ENCODE results near the gene ARAP2.

The ARAP2 gene

GRCh38 chr4:36054694-36055422 lies 189.5 kb downstream of the ARAP2 start:
- no peak for TF ChIP-seq ZNF274 (IDR thresholded peaks at IDR 0.05; ENCODE audit: low read depth, low read length)
- H3K4me3 ChIP-seq (ENCODE audit: low read length) = no peak overlapping the region

GRCh38 chr4:36053930-36054329 lies 190.4 kb downstream of the ARAP2 start:
- no peak overlapping the region for H3K4me3 ChIP-seq (ENCODE audit: low read length)
- TF ChIP-seq ZNF274 (IDR thresholded peaks at IDR 0.05; ENCODE audit: low read depth, low read length) = no peak

DNA sequence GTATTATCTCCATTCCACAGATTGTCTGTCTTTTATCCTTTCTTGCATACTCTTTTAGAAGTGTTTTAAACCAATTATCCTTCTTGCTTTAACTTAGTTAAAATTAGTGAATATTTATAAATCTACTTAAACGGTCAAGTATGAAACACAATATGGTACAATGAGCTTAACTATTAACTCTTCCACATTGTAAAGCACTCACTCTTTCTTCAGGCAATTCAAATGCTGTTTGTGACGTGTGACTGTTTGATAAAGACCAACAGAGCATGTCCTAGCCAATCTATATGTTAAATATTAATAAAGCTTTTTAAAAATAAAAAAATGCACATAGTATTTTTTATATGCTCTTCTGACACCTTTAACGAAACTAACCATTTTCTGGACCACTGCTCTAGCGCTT lies 192.7 kb downstream of the ARAP2 start:
- no peak overlapping the region for H3K4me3 ChIP-seq (ENCODE audit: low read length)
- TF ChIP-seq ZNF274 (IDR thresholded peaks at IDR 0.05; ENCODE audit: low read depth, low read length) = no peak

- TF ChIP-seq ZNF274 (IDR thresholded peaks at IDR 0.05; ENCODE audit: low read depth, low read length) = no peak
- H3K4me3 ChIP-seq (ENCODE audit: low read length) = no peak overlapping the region
Measured at GRCh38 chr4:36046026-36046425, 198.3 kb downstream of the ARAP2 start.

- TF ChIP-seq ZNF274 (IDR thresholded peaks at IDR 0.05; ENCODE audit: low read depth, low read length) = no peak
- H3K4me3 ChIP-seq (ENCODE audit: low read length) = no peak overlapping the region
Measured at GRCh38 chr4:36043901-36044300, 200.4 kb downstream of the ARAP2 start.

DNA sequence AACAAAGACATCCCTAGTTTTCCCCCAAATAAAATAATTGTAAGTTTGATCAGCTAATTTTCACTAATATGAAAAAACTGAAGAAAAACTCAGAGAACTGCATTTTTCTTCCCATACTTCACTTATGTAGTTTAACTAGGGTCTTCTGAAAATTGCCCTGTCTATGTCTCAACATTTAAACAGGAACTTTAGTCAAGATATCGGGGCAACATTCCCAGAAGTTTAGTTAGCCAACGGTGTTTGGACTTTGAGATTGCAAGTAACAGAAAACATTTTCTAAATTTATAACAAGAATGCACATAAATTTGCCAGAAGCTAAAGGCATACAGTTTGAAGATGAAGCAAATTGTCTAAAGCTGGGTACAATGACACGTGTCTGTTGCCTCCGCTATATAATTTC lies 201.1 kb downstream of the ARAP2 start:
- H3K4me3 ChIP-seq (ENCODE audit: low read length) = no peak overlapping the region
- no peak for TF ChIP-seq ZNF274 (IDR thresholded peaks at IDR 0.05; ENCODE audit: low read depth, low read length)

- H3K4me3 ChIP-seq (ENCODE audit: low read length) = no peak overlapping the region
- no peak for TF ChIP-seq ZNF274 (IDR thresholded peaks at IDR 0.05; ENCODE audit: low read depth, low read length)
Measured at GRCh38 chr4:36042122-36042970, 202.0 kb downstream of the ARAP2 start.

DNA sequence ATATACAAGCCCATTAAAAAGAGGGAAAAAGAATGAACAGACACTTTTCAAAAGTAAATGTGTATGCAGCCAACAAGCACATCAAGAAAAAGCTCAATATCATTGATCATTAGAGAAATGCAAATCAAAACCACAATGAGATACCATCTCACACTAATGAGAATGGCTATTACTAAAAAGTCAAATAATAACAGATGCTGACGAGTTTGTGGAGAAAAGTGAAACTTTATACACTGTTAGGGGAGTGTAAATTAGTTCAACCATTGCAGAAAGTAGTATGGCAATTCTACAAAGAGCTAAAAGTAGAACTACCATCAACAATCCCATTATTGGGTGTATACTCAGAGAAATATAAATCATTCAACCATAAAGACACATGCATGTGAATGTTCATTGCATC lies 203.0 kb downstream of the ARAP2 start:
- H3K4me3 ChIP-seq (ENCODE audit: low read length) = no peak overlapping the region
- no peak for TF ChIP-seq ZNF274 (IDR thresholded peaks at IDR 0.05; ENCODE audit: low read depth, low read length)

DNA sequence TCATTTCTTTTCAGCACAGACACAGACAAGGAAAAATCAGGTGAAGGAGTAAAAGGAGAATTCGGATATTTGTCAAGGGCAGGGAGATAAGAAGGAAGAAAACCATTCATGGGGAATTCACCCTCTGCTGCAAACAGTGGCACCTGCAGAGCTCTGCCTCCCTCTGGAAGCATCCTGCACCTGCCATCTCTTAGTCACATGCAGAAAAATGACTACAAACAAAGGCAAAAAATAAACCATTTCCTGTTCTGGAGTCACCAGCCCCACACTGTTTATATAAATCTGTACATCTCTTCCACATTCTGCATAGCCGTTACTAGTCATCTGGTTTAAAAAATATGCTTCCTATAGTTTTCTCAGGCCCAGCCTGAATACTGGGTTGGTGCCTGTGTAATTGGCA lies 205.3 kb downstream of the ARAP2 start:
- TF ChIP-seq ZNF274 (IDR thresholded peaks at IDR 0.05; ENCODE audit: low read depth, low read length) = no peak
- no peak overlapping the region for H3K4me3 ChIP-seq (ENCODE audit: low read length)

- TF ChIP-seq ZNF274 (IDR thresholded peaks at IDR 0.05; ENCODE audit: low read depth, low read length) = no peak
- H3K4me3 ChIP-seq (ENCODE audit: low read length) = no peak overlapping the region
Measured at GRCh38 chr4:36038491-36038890, 205.8 kb downstream of the ARAP2 start.

- H3K4me3 ChIP-seq (ENCODE audit: low read length) = no peak overlapping the region
- no peak for TF ChIP-seq ZNF274 (IDR thresholded peaks at IDR 0.05; ENCODE audit: low read depth, low read length)
Measured at GRCh38 chr4:36037127-36037526, 207.2 kb downstream of the ARAP2 start.

- TF ChIP-seq ZNF274 (IDR thresholded peaks at IDR 0.05; ENCODE audit: low read depth, low read length) = no peak
- H3K4me3 ChIP-seq (ENCODE audit: low read length) = no peak overlapping the region
Measured at GRCh38 chr4:36029951-36030350, 214.4 kb downstream of the ARAP2 start.

DNA sequence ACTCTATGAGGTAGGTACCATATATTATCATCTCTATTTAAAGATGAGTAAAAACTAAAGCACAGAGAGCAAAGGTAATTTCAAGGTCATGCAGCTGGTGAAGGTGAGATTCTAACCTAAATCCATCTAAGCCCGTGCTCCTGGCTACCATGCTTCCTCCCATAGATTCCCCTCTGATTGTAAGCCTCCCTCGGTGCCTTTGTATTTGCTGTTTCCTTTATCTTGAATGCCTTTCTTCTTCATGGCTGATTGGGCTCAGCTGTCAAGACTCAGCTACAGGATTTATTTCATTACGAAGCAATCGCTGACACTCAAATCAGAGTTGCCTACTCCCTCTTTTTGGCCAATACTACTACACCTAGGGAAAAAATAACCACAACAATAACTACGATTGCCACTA lies 217.1 kb downstream of the ARAP2 start:
- no peak overlapping the region for H3K4me3 ChIP-seq (ENCODE audit: low read length)
- no peak for TF ChIP-seq ZNF274 (IDR thresholded peaks at IDR 0.05; ENCODE audit: low read depth, low read length)

GRCh38 chr4:36026348-36026880 lies 217.9 kb downstream of the ARAP2 start:
- no peak for TF ChIP-seq ZNF274 (IDR thresholded peaks at IDR 0.05; ENCODE audit: low read depth, low read length)
- H3K4me3 ChIP-seq (ENCODE audit: low read length) = no peak overlapping the region

Measured in GM08714 (cell line).